ENCODE measurements around the gene ABLIM3. TPM values are rescaled to one million over a fixed set of nuclear protein-coding genes. Genes with fewer than 3 reads are reported as not detected.

ABLIM3 gene
- total and polyA plus RNA-seq, 10 of the 15 experiments (the other 5 are each of a cell fraction or from before 2014, with no cell fraction given): 0.03 TPM; not detected in 9

DNA sequence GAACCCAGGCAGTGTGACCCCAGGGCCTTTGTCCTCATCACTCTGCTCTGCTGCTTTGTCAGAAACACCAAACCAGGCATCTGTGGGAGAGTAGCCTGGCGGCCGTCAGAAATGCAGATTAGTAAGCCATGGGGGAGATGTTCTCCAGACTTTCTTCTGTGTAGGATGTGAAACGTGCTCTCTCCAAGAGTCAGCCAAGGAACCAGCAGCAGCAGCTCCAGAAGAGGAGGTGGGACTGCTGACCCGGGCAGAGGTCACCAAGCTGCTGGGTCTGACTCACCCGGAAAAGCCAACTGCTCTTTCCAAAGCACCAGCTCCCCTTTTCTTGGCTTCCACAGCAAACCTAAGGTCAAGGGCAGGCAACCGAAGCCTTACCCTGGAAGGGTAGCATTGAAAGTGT, 14.4 kb upstream of the ABLIM3 start:
- intact Hi-C loops (cut with micrococcal nuclease; ENCODE audit: unreplicated experiment) (no loop called here), in situ Hi-C loops (cut with MboI) (no loop called here)
- no peak overlapping the region for H3K4me3 ChIP-seq
- DNase-seq (ENCODE audit: low read depth, low spot score) (no peak), FAIRE-seq (no peak), ATAC-seq (no peak)
- no peak overlapping the region for H2AFZ ChIP-seq (ENCODE audit: control insufficient read depth, low read depth, low read length)
- H3K36me3 ChIP-seq (ENCODE audit: control insufficient read depth in 2 of 2, insufficient read depth in 2 of 2, low read length in 1 of 2): no peaks in the 10 kb centered on the region
- RAD21 ChIA-PET (ENCODE audit: unreplicated experiment): no interaction called here
- H3K79me2 ChIP-seq (ENCODE audit: control insufficient read depth, insufficient read depth, low read length): no peaks in the 10 kb centered on the region
- POLR2A ChIA-PET: no interaction called here
- H4K20me1 ChIP-seq (ENCODE audit: control insufficient read depth, insufficient read depth): no peaks in the 10 kb centered on the region
- H3K9me3 ChIP-seq (replicated peaks; ENCODE audit: control insufficient read depth, insufficient read depth, low read length): no peaks in the 10 kb centered on the region
- WGBS (ENCODE audit: insufficient coverage, insufficient replicate concordance, low lambda C conversion rate, missing lambda C conversion rate): 38% methylated on average over 6 of the region's 6 CpGs
- BruUV-seq (replicated peaks): no TSS peak
- H3K4me1 ChIP-seq (ENCODE audit: control insufficient read depth, insufficient read depth, low read length): no peaks in the 10 kb centered on the region
- H3K27ac ChIP-seq (ENCODE audit: control insufficient read depth, insufficient read depth): no peak overlapping the region
- H3K9ac ChIP-seq (ENCODE audit: control insufficient read depth, insufficient read depth, low read length): no peak overlapping the region
- CTCF ChIA-PET: interaction anchor here (1.0 kb wide), 1 partner anchor 135 kb away, joined by 3 read pairs; no protein-coding TSS in a partner anchor
- no peak for TF ChIP-seq NR2C2 (IDR thresholded peaks at IDR 0.05; ENCODE audit: borderline replicate concordance, control insufficient read depth, insufficient read length, low read depth)
- TF ChIP-seq SREBF1 (IDR thresholded peaks at IDR 0.05; ENCODE audit: low read length): no peak
- TF ChIP-seq TCF3 (IDR thresholded peaks at IDR 0.05; ENCODE audit: borderline replicate concordance, insufficient read depth, low read depth, low read length): no peak
- TF ChIP-seq RBBP5 (conservative IDR thresholded peaks at IDR 0.05): no peak
- no peak for TF ChIP-seq NFXL1 (IDR thresholded peaks at IDR 0.05; ENCODE audit: borderline replicate concordance)
- TF ChIP-seq, protein P1, sequence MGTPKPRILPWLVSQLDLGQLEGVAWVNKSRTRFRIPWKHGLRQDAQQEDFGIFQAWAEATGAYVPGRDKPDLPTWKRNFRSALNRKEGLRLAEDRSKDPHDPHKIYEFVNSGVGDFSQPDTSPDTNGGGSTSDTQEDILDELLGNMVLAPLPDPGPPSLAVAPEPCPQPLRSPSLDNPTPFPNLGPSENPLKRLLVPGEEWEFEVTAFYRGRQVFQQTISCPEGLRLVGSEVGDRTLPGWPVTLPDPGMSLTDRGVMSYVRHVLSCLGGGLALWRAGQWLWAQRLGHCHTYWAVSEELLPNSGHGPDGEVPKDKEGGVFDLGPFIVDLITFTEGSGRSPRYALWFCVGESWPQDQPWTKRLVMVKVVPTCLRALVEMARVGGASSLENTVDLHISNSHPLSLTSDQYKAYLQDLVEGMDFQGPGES (IDR thresholded peaks at IDR 0.05): no peak
- TF ChIP-seq BMI1 (IDR thresholded peaks at IDR 0.05; ENCODE audit: borderline replicate concordance): no peak
- TF ChIP-seq NBN (IDR thresholded peaks at IDR 0.05): no peak
- TF ChIP-seq SMAD1 (IDR thresholded peaks at IDR 0.05; ENCODE audit: low read depth, partially characterized antibody): no peak
- no peak for TF ChIP-seq EGR1 (IDR thresholded peaks at IDR 0.05; ENCODE audit: borderline replicate concordance in 1 of 2, low read depth in 2 of 2, low read length in 2 of 2)
- TF ChIP-seq CHD4 (IDR thresholded peaks at IDR 0.05): no peak
- SMC1A ChIA-PET (ENCODE audit: uncharacterized antibody, unreplicated experiment): no interaction called here
- H3K27me3 ChIP-seq (replicated peaks in 1 of 2; ENCODE audit: control insufficient read depth in 2 of 2, insufficient read depth in 2 of 2, low read length in 1 of 2): no peaks in the 10 kb centered on the region; a peak in 1 of 4 replicates
- no peak overlapping the region for H3K4me2 ChIP-seq (ENCODE audit: control insufficient read depth, insufficient read depth)
